Astrocyte (in vitro differentiated cells and primary cell): ENCODE data around the gene GLT1D1. TPM values are rescaled to one million over a fixed set of nuclear protein-coding genes. Genes with fewer than 3 reads are reported as not detected.

ENCODE experiments used
- DNase-seq: peaks from one replicate; pipeline ENCODE4 v3.0.0-alpha.2; 2010; ENCODE audit warnings: low read depth
- FAIRE-seq: peaks from 2 replicates; lab custom pipeline; 2011; peaks lifted over from hg19 to GRCh38; lab: Jason Lieb, UNC
- H2AFZ ChIP-seq: 2 replicates; pipeline ENCODE4 v1.6.0; 2012; ENCODE audit warnings: low read depth, low read length, inconsistent platforms
- H3K27ac ChIP-seq: 2 replicates; pipeline ENCODE4 v1.5.1; 2011; ENCODE audit warnings: low read depth, low read length, inconsistent platforms
- H3K27me3 ChIP-seq: 2 replicates; pipeline ENCODE4 v1.6.0; 2011; ENCODE audit warnings: low read length, inconsistent platforms; ENCODE audit not compliant: insufficient read depth
- H3K36me3 ChIP-seq: 2 replicates; pipeline ENCODE4 v1.5.1; 2011; ENCODE audit warnings: low read length, inconsistent platforms; ENCODE audit not compliant: insufficient read depth
- H3K4me1 ChIP-seq: 2 replicates; pipeline ENCODE4 v1.5.1; 2011; ENCODE audit warnings: low read length, inconsistent platforms; ENCODE audit not compliant: insufficient read depth
- H3K4me2 ChIP-seq: 2 replicates; pipeline ENCODE4 v1.6.0; 2012; ENCODE audit warnings: low read length, inconsistent platforms
- H3K4me3 ChIP-seq: 2 replicates; pipeline ENCODE4 v1.5.1; 2011; ENCODE audit warnings: low read depth, mild to moderate bottlenecking, low read length, inconsistent platforms; ENCODE audit not compliant: insufficient read depth
- H3K79me2 ChIP-seq: 2 replicates; pipeline ENCODE4 v1.6.0; 2012; ENCODE audit warnings: mild to moderate bottlenecking, low read length, inconsistent platforms; ENCODE audit not compliant: insufficient read depth
- H3K9ac ChIP-seq: 2 replicates; pipeline ENCODE4 v1.6.0; 2012; ENCODE audit warnings: mild to moderate bottlenecking, low read length, inconsistent platforms
- H3K9me3 ChIP-seq: 2 replicates; pipeline ENCODE4 v1.5.1; 2012; ENCODE audit warnings: low read depth, mild to moderate bottlenecking, low read length, inconsistent platforms; ENCODE audit not compliant: insufficient read depth
- H4K20me1 ChIP-seq: 2 replicates; pipeline ENCODE4 v1.6.0; 2012; ENCODE audit warnings: low read length, inconsistent platforms; ENCODE audit not compliant: insufficient read depth
- H3K27ac Mint-ChIP-seq: one replicate; pipeline ENCODE4 v1.8.0; 2021; ENCODE audit warnings: mild to moderate bottlenecking, mixed read lengths; ENCODE audit not compliant: unreplicated experiment
- H3K27me3 Mint-ChIP-seq: one replicate; pipeline ENCODE4 v1.8.0; 2021; ENCODE audit warnings: low read depth, mixed read lengths; ENCODE audit not compliant: unreplicated experiment
- H3K36me3 Mint-ChIP-seq: one replicate; pipeline ENCODE4 v1.8.0; 2021; ENCODE audit warnings: low read depth, mixed read lengths; ENCODE audit not compliant: unreplicated experiment
- H3K4me1 Mint-ChIP-seq: one replicate; pipeline ENCODE4 v1.8.0; 2021; ENCODE audit warnings: low read depth, mixed read lengths; ENCODE audit not compliant: unreplicated experiment
- H3K4me3 Mint-ChIP-seq: one replicate; pipeline ENCODE4 v1.8.0; 2021; ENCODE audit warnings: mild to moderate bottlenecking, moderate library complexity, mixed read lengths; ENCODE audit not compliant: unreplicated experiment
- H3K9me3 Mint-ChIP-seq: one replicate; pipeline ENCODE4 v1.8.0; 2021; ENCODE audit warnings: mild to moderate bottlenecking, mixed read lengths; ENCODE audit not compliant: unreplicated experiment
- CTCF ChIP-seq: IDR thresholded peaks from 2 replicates; pipeline ENCODE4 v1.5.1; 2011; ENCODE audit warnings: low read depth, mild to moderate bottlenecking, inconsistent platforms, low read length, moderate library complexity; ENCODE audit not compliant: insufficient read depth
- EZH2 ChIP-seq: IDR thresholded peaks from 2 replicates; pipeline ENCODE4 v1.6.1; 2012; ENCODE audit warnings: mild to moderate bottlenecking, low read length, inconsistent platforms; ENCODE audit not compliant: insufficient read depth
- total RNA-seq: library from RNA; stranded (reverse); gene quantifications from 2 replicates; pipeline ENCODE4 v1.2.1, GENCODE V29; 2021

The GLT1D1 gene
- total RNA-seq, 1 donor from 2014 or later = 0.16 TPM

GRCh38 chr12:128949086-128949485 lies 95.8 kb downstream of the GLT1D1 start:
- Mint-ChIP-seq H3K4me3 (no peak overlapping the region), H3K27me3 (no peaks in the 10 kb centered on the region), H3K9me3 (peaks cover 4% of the 10 kb centered on the region), H3K4me1 (no peaks in the 10 kb centered on the region), H3K36me3 (no peaks in the 10 kb centered on the region), H3K27ac (no peak overlapping the region)
- Histone ChIP-seq H2AFZ (no peak overlapping the region), H3K27me3 (no peaks in the 10 kb centered on the region), H3K9ac (no peak overlapping the region), H3K9me3 (no peaks in the 10 kb centered on the region), H3K4me2 (no peak overlapping the region), H4K20me1 (no peaks in the 10 kb centered on the region), H3K79me2 (no peaks in the 10 kb centered on the region), H3K27ac (no peak overlapping the region), H3K36me3 (no peaks in the 10 kb centered on the region), H3K4me3 (no peak overlapping the region), H3K4me1 (no peaks in the 10 kb centered on the region)
- FAIRE-seq (no peak), DNase-seq (no peak)
- TF ChIP-seq EZH2 = no peak
- no peak for TF ChIP-seq CTCF

- Mint-ChIP-seq H3K9me3 (peaks cover 4% of the 10 kb centered on the region), H3K27ac (no peak overlapping the region), H3K4me3 (no peak overlapping the region), H3K36me3 (no peaks in the 10 kb centered on the region), H3K27me3 (no peaks in the 10 kb centered on the region), H3K4me1 (no peaks in the 10 kb centered on the region)
- Histone ChIP-seq H3K9me3 (no peaks in the 10 kb centered on the region), H4K20me1 (no peaks in the 10 kb centered on the region), H3K4me3 (no peak overlapping the region), H3K27me3 (no peaks in the 10 kb centered on the region), H2AFZ (no peak overlapping the region), H3K79me2 (no peaks in the 10 kb centered on the region), H3K36me3 (no peaks in the 10 kb centered on the region), H3K9ac (no peak overlapping the region), H3K4me1 (no peaks in the 10 kb centered on the region), H3K4me2 (no peak overlapping the region), H3K27ac (no peak overlapping the region)
- DNase-seq = no peak
- FAIRE-seq = no peak
- TF ChIP-seq CTCF (no peak), EZH2 (no peak)
Observed at GRCh38 chr12:128951448-128951847, 98.2 kb downstream of the GLT1D1 start.

GRCh38 chr12:128956755-128957154 lies 103.5 kb downstream of the GLT1D1 start:
- Histone ChIP-seq H3K9ac (no peak overlapping the region), H3K27ac (no peak overlapping the region), H3K4me3 (no peak overlapping the region), H3K4me1 (no peaks in the 10 kb centered on the region), H3K36me3 (no peaks in the 10 kb centered on the region), H3K79me2 (no peaks in the 10 kb centered on the region), H4K20me1 (no peaks in the 10 kb centered on the region), H3K27me3 (no peaks in the 10 kb centered on the region), H3K9me3 (peaks cover 3% of the 10 kb centered on the region), H2AFZ (no peak overlapping the region), H3K4me2 (no peak overlapping the region)
- FAIRE-seq (no peak), DNase-seq (no peak)
- no peak overlapping the region for H3K27ac Mint-ChIP-seq
- no peaks in the 10 kb centered on the region for H3K36me3 Mint-ChIP-seq
- peaks cover 2% of the 10 kb centered on the region for H3K9me3 Mint-ChIP-seq
- no peak overlapping the region for H3K4me3 Mint-ChIP-seq
- H3K4me1 Mint-ChIP-seq = no peaks in the 10 kb centered on the region
- no peaks in the 10 kb centered on the region for H3K27me3 Mint-ChIP-seq
- TF ChIP-seq CTCF (no peak), EZH2 (no peak)
